22Rv1 (cell line): ENCODE results near the gene RNF126.
A peak's percentile ranks its signal among the peaks of the same experiment; 100 is the strongest.

Source experiments
- CTCF ChIP-seq: fragments of 450-650 bp; IDR thresholded peaks from 2 replicates; pipeline ENCODE4 v1.5.1; 2017; ENCODE audit warnings: mild to moderate bottlenecking
- ZFX ChIP-seq: fragments of 450-650 bp; IDR thresholded peaks from 2 replicates; pipeline ENCODE4 v1.6.1; 2017; ENCODE audit warnings: antibody characterized with exemption, borderline replicate concordance

DNA sequence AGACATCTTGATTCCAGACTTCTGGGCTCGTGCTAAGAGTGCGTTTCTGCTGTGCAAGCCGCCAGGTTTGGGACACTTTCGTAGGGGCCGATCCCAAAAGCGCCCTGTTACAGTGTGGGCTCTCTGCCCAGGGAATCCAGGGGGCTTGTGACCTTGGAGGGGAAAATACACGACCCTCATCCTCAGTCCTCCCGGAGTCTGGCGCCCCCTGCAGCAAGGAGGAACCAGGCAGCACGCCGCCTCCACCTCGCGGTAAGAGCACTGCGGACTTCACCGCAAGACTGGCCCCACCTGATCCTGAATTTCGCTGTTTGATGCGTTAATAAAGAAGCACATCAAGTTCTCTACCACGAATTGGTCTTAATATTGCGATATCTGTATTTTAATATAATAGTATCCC lies 34.8 kb downstream of the RNF126 start:
- TF ChIP-seq CTCF (peak; percentile 42), ZFX (no peak)
